ENCODE results near the gene P2RX7.
"Not testable (repeated sequence)": the region's sequence is repeated elsewhere in the genome, so short reads cannot be mapped to it uniquely, and the experiment has no call there.

Gene P2RX7

DNA sequence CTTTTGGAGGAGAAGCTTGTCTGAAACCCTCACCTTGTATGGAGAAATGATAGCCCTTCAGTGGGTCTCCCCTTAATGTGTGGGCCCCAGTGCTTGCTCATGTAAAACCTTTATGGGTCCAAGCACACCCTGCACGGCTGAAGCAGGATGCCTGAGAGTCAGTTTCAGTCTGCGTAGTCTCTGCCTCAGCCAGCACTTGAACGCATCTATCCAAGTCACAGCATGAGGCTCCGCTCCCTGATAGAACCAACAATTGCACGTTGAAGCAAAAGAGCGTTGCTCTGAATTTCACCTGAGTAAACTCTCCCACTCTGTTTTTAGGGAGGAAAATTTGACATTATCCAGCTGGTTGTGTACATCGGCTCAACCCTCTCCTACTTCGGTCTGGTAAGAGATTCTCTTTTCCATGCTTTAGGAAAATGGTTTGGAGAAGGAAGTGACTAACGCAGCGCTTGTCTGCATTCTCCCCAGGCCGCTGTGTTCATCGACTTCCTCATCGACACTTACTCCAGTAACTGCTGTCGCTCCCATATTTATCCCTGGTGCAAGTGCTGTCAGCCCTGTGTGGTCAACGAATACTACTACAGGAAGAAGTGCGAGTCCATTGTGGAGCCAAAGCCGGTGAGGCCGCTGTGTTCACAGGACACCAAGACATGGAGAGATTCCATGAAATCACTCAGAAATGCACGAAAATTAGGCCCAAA lies 44.3 kb downstream of the P2RX7 start:
- no peak for DNase-seq

GRCh38 chr12:121181181-121181580 lies 48.5 kb downstream of the P2RX7 start:
- no peak for DNase-seq

DNA sequence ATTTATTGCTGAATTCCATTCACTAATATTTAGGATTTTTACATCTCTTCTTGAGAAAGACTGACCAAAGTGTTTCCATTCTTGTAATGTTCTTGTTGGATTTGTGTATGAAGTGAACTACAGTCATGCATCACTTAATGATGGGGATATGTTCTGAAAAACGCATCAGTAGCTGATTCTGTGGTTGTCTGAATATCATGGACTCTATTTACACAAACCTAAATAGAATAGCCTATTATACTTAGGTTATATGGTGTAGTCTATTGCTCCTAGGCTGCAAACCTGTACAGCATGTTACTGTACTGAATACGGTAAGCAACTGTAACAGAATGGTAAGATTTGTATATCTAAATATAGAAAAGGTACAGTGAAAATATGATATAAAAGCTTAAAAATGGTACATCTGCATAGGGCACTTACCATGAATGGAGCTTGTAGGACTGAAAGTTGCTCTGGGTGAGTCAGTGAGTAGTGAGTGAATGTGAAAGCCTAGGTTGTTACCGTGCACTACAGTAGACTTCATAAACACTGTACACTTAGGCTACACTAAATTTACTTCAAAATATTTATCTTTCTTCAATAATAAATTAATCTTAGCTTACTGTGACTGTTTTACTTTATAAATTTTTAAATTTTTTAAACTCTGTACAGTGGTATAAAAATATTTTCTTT lies 49.7 kb downstream of the P2RX7 start:
- no peak for DNase-seq

DNA sequence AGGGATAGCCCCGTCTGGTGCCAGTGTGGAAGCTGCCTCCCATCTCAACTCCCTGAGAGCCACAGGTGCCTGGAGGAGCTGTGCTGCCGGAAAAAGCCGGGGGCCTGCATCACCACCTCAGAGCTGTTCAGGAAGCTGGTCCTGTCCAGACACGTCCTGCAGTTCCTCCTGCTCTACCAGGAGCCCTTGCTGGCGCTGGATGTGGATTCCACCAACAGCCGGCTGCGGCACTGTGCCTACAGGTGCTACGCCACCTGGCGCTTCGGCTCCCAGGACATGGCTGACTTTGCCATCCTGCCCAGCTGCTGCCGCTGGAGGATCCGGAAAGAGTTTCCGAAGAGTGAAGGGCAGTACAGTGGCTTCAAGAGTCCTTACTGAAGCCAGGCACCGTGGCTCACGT lies 51.7 kb downstream of the P2RX7 start:
- DNase-seq = peak; percentile 96

DNA sequence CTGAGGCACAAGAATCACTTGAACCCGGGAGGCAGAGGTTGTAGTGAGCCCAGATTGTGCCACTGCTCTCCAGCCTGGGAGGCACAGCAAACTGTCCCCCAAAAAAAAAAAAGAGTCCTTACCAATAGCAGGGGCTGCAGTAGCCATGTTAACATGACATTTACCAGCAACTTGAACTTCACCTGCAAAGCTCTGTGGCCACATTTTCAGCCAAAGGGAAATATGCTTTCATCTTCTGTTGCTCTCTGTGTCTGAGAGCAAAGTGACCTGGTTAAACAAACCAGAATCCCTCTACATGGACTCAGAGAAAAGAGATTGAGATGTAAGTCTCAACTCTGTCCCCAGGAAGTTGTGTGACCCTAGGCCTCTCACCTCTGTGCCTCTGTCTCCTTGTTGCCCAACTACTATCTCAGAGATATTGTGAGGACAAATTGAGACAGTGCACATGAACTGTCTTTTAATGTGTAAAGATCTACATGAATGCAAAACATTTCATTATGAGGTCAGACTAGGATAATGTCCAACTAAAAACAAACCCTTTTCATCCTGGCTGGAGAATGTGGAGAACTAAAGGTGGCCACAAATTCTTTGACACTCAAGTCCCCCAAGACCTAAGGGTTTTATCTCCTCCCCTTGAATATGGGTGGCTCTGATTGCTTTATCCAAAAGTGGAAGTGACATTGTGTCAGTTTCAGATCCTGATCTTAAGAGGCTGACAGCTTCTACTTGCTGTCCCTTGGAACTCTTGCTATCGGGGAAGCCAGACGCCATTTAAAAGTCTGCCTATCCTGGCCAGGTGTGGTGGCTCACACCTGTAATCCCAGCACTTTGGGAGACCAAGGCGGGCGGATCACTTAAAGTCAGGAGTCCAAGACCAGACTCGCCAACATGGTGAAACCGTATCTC lies 52.6 kb downstream of the P2RX7 start:
- DNase-seq = no peak

GRCh38 chr12:121186826-121187225 lies 54.1 kb downstream of the P2RX7 start:
- no peak for DNase-seq

DNA sequence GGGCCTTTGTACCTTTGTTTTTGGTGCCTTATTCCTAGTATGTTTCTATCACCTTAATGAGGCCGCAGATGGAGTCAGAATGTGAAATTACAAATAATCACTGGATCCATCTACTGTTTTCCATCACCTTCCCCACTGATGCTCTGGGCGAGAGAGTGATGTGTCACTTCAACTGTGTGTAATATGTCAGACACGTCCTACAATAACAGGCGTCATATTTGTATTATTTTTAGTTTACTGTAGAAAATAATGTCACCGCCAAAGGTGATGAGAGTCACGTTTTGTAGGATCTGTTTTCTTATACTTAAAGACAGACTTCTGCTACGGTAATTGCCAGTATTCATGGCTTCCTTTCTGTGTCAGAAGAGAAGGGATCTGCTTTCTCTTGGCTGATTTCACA lies 54.8 kb downstream of the P2RX7 start:
- DNase-seq = no peak

DNA sequence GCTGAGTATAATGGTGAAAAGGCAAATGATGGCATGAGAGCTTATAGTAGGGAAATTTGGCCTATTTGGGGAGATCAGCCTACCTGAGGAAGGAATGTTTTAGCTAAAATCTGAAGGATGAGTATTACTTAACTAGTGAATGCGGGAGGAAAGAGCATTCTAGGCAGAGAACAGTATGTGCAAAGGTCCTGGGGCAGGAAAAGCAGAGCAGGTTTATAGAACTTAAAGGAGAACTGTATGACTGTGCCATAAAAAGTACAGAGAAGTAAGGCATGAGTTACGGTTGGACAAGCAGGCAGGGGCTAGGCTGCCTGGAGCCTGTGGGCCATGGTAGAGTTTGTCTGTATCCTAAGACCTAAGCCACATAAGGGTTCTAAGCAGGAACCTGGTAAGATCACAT lies 55.6 kb downstream of the P2RX7 start:
- DNase-seq = no peak

GRCh38 chr12:121189131-121189530 lies 56.5 kb downstream of the P2RX7 start:
- no peak for DNase-seq

- no peak for DNase-seq
Observed at GRCh38 chr12:121189619-121190155, 57.0 kb downstream of the P2RX7 start.

GRCh38 chr12:121190523-121191031 lies 57.9 kb downstream of the P2RX7 start:
- DNase-seq = no peak

- no peak for DNase-seq
Observed at GRCh38 chr12:121191151-121191550, 58.5 kb downstream of the P2RX7 start.

DNA sequence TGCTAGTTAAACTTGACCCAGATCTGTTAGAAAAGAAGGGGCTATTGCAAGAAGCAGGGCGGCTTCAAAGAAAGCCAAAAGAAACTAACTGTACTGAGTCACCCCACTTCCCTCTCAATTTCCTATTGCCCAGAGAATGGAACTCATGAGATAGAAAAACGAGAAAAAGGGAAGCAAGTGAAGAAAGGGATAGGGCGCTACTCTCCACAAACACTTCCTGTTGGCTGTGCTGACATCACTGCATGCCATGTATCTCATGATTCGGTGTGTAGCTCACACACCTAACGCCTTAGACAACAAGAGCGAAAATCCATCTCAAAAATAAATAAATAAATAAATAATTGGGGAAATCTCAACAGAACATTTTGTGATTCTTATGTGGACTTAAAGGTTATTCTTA lies 64.2 kb downstream of the P2RX7 start:
- DNase-seq = no peak

- no peak for DNase-seq
Observed at GRCh38 chr12:121198949-121199348, 66.3 kb downstream of the P2RX7 start.

DNA sequence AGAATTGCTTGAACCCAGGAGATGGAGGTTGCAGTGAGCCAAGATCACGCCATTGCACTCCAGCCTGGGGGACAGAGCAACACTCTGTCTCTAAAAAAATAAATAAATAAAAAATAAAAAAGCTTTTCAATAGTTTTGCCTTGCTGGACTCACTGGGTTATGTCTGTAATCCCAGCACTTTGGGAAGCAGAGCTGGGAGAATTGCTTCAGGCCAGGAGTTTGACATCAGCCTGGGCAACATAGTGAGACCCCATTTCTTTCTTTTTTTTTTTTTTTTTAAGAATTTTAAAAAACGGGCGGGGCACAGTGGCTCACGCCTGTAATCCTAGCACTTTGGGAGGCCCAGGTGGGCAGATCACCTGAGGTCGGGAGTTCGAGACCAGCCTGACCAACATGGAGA lies 68.5 kb downstream of the P2RX7 start:
- not testable (repeated sequence) for DNase-seq

DNA sequence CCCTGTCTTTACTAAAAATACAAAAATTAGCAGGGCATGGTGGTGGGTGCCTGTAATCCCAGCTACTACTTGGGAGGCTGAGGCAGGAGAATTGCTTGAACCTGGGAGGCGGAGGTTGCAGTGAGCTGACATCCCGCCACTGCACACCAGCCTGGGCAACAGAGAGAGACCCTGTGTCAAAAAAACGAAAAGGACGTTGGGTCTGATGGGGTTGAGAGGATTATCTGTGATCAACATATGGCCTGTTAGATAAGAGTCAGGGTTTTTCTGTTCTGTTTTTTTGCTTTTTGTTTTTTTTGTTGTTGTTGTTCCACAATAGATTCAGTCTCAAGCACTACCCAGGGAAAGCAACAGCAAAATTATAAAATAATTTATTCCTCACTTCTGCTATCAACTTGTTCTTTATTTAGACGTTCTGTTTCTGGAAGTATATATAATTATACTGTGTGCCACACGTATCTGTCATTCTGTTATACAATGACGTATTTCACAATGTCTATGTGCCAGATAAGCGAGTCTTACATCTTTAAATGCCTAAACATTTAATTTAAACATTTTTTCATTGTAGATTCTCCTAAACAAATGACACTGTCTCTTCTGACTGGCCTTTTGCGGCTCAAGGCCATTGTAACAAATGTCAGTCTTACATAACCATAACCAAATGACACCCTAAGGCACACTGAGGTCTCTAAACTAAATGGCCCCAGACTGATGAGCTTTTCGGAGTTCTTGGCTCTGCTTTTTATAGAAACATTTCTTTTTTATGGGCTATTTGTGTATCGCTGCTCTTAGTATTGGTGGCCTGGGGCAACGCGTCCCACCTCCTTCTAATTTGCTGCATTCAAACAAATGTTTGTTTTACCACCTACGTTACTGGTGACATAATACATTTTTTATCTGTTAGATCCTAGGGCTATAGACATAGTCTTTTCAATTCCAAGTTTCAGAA lies 70.0 kb downstream of the P2RX7 start:
- DNase-seq = no peak

GRCh38 chr12:121203482-121203881 lies 70.8 kb downstream of the P2RX7 start:
- no peak for DNase-seq

- no peak for DNase-seq
Observed at GRCh38 chr12:121205491-121205890, 72.8 kb downstream of the P2RX7 start.

DNA sequence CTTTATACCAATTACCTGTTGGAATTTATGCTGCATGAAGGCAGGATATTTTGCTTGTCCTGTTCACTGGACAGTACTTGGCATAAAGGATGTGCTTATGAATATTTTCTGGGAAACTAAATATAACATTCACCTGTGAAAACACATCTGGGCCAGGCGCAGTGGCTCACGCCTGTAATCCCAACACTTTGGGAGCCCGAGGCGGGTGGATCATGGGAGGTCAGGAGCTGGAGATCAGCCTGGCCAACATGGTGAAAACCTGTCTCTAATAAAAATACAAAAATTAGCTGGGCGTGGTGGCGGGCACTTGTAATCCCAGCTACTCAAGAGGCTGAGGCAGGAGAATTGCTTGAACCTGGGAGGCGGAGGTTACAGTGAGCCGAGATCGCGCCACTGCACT lies 75.9 kb downstream of the P2RX7 start:
- not testable (repeated sequence) for DNase-seq

DNA sequence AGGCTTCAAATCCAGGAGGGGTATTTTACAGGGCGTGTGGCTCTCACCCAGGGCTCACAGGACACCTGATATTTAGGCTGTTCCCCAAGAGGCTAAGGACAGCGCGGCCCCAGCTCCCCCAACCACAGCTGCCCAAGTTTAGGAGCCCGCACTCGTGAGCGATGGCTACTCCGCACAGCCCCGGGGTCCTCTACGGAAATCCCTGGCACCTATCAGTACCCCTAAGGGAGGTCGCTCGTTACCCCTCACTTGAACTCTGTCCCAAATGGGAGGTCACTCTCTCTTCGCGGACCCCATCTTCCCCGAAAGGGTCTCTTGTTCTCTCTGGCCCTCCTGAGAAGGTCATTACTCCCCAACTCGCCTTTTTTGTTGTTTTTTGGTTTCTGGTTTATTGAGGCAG lies 76.5 kb downstream of the P2RX7 start:
- no peak for DNase-seq

DNA sequence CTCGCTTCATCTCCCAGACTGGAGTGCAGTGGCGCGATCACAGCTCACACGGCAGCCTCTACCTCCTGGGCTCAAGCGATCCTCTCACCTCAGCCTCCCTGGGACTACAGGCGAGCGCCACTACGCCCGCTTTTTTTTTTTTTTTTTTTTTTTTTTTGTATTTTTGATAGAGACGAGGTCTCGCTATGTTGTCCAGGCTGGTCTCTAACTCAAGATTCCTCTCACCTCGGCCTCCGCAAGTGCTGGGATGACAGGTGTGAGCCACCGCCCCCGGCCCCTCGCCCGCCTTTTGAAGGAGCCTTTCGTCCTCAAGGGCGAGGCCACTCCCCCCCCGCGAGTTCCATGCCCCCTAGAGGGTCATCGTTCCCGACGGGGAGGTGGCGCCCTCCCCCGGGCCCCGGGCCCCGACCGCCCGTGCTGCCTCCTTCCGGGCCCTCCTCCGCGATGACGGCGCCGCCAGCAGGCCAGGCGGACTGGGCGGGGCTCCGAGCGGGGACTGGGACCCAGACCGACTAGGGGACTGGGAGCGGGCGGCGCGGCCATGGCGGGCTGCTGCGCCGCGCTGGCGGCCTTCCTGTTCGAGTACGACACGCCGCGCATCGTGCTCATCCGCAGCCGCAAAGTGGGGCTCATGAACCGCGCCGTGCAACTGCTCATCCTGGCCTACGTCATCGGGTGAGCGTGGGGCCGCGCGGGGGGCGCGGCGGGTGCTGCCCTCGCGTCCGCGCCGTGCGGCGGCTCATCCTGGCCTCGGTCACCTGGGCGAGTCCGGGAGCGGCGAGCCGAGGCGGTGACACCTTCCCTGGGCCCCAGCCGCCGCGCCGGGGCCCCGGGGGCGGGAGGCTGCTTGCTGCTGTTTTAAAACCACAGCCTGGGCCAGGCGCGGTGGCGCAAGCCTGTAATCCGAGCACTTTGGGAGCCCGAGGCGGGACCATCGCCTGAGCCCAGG lies 77.2 kb downstream of the P2RX7 start, which contains the start of gene P2RX4:
TSS of gene P2RX4 (plus strand) at position 506 of the 949 bp plus-strand sequence. CDS start at position 542, 36 bp downstream.
- DNase-seq = peak; percentile 84

Data from NCI-H510A (cell line).